LHCN-M2 (cell line): Measurements from ENCODE around the gene CEMIP. TPM values are rescaled to one million over a fixed set of nuclear protein-coding genes. Genes with fewer than 3 reads are reported as not detected.

ENCODE experiments used
- DNase-seq: peaks from one replicate; pipeline ENCODE4 v3.0.0-alpha.2; 2012; ENCODE audit warnings: low read depth
- total RNA-seq: library from RNA; depleted of rRNA; stranded (reverse); fragments of >200 nt; gene quantifications from 2 replicates; pipeline ENCODE4 v1.2.3, GENCODE V29; 2014

CEMIP gene
- total RNA-seq, 1 experiment from 2014 or later: 4.5 TPM

GRCh38 chr15:80929225-80929624 is 150.1 kb downstream of the CEMIP start:
- DNase-seq: peak; percentile 93

- peak; percentile 61 for DNase-seq
These were observed 150.5 kb downstream of the CEMIP start for GRCh38 chr15:80929689-80930088.

DNA sequence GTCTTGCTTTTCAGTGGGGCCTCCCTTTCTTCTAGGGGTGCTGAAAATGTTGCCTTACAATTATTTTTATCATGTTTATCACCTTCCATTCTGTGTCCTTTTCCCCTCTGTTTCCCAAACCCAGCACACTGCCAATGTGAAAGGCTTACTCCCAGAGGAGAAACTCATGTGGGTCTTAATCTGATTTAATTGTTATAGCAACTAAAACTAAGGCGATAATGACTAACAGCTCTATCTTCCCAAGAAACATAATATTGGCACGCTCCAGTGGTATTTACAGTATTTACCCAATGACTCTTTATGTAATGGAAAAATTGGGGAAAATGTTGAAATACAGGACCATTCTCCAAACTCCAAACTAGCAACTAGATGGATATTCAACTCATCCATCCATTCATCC is 152.0 kb downstream of the CEMIP start:
- DNase-seq: no peak

DNA sequence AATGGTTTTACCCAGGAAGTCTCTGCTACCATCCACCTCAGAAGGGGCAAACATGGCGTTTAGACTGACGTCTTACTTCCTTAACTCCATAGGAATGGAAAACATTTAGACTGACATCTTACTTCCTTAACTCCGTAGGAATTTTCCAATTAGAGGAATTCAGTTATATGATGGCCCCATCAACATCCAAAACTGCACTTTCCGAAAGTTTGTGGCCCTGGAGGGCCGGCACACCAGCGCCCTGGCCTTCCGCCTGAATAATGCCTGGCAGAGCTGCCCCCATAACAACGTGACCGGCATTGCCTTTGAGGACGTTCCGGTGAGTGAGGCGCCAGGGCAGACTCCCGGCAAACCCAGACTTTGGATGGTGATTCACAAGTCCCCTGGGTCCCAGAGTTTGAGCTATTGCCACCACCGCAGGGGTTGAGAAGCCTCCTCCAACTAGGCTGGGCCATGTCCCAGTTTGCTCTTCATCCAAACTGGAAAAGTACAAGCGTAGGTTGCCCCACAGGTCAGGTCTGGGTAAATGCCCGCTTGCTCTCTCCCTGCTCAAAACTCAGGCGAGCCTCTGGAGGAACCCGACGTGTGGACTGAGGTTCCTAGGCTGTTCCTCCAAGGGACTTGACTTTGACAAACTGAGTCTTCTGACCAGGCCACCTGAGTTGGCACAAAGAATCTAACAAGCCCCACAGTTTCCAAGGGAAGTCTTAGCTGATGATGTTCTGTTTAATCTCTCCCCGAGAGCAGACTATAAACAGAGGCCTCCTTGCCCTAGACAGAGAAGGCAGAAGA is 152.7 kb downstream of the CEMIP start:
- no peak for DNase-seq

GRCh38 chr15:80932513-80932815 is 153.3 kb downstream of the CEMIP start:
- DNase-seq: no peak

DNA sequence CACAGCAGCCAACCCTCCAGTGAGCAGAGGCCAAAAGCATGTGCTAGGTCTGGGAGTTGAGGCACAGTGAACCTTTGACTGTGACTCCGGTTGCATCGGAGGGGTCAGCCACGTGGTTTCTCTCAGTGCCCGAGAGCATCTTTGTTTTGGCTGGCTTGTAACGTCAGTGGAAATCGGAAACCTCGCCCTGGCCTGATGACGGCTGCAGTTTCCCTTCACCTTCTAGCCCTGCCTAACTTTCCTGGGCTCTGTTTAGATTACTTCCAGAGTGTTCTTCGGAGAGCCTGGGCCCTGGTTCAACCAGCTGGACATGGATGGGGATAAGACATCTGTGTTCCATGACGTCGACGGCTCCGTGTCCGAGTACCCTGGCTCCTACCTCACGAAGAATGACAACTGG is 153.8 kb downstream of the CEMIP start:
- no peak for DNase-seq

DNA sequence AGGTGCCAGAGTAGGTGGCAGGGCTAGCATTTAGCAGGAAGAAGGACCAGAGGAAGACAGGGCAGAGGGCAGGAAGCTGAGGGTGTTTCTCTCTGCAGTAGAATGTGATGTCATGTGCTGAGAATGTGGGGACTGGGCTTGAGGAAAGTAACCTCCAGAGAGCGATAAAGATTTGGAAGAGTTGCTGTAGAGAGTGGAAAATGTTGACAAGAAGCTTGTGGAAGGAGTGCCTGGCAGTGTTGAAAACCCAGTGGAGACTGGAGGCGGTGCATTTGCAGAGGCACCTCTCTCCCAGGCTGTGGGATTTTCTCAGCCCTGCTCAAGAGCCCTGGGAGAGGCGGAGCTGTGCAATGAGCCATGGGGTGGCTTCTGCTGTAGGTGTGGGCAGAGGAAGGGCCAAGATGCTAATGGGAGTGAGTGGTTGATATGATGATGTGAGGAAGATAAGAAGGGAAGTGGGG is 155.6 kb downstream of the CEMIP start:
- DNase-seq: peak; percentile 48

GRCh38 chr15:80936288-80937078 is 157.3 kb downstream of the CEMIP start:
- no peak for DNase-seq

DNA sequence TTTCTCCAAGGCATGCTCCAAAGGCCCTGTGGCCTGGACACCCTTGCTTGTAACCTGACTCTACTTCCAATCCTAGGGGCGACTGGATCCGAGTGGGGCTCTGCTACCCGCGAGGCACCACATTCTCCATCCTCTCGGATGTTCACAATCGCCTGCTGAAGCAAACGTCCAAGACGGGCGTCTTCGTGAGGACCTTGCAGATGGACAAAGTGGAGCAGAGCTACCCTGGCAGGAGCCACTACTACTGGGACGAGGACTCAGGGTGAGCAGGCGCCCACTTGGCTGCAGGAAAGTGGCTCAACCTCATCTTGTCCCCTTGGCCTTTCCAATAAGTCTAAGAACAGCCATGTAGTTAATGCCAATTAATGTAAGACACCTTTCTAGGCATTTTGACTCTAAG is 158.5 kb downstream of the CEMIP start:
- no peak for DNase-seq

DNA sequence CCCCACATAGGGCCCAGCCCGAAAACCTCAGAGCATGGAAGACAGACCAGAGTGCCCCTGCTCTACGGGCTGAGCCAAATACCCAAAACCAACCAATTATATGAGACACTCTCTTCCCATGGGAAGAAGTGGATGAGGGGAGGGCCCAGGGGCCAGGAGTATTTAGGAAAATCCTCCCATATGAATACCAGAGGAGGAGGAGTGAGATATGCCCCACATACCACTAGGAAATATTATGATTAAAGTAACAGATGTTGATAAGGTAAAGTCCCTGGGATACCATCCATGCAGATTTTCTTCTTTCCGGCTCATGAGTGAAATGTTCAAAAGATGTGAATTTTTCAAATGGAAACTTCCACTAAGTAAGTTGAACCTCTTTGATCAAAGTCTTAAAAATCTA is 160.0 kb downstream of the CEMIP start:
- DNase-seq: no peak

- DNase-seq: no peak
These were observed 161.2 kb downstream of the CEMIP start for GRCh38 chr15:80940331-80940730.

GRCh38 chr15:80940851-80941250 is 161.7 kb downstream of the CEMIP start:
- DNase-seq: no peak

- DNase-seq: no peak
These were observed 163.1 kb downstream of the CEMIP start for GRCh38 chr15:80942266-80942665.

GRCh38 chr15:80942746-80943565 is 163.8 kb downstream of the CEMIP start:
- no peak for DNase-seq

DNA sequence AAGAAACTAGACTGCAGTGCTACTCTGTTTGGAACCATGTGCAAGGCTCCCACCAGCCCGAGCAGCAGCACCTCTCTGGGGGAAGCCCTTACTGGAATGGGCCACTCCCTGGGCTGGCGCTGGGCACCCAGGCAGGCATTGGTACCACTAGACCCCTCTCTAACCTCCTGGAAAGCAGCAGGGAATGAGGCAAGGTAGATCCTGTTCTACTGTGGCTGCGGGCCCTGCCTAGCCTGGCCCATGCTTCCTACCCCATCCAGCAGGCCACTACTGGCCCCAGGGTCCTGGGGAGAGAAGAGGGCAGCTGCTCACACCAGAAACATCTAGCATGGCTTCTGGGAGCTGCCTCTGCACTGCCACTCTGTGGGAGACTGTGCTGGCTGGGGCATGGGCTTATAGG is 165.6 kb downstream of the CEMIP start:
- DNase-seq: no peak

DNA sequence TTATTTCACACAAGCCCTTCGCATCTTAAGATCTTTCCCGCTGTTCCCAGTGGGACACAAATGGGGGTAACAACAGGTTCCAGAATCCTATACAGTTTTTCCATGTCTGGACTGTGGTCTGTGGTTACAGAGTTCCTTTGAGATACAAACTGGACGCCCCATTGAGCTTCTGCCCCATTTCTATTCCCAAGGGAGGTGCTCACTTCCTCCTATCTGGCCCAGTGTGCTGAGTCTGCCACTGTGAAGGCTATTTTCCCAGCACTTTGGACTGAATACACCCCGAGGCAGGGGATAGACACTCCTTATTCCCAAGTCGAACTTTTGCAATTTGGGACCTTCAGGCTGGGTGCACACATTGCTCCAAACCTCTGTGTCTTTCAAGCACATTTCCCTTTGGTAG is 166.4 kb downstream of the CEMIP start:
- no peak for DNase-seq

DNA sequence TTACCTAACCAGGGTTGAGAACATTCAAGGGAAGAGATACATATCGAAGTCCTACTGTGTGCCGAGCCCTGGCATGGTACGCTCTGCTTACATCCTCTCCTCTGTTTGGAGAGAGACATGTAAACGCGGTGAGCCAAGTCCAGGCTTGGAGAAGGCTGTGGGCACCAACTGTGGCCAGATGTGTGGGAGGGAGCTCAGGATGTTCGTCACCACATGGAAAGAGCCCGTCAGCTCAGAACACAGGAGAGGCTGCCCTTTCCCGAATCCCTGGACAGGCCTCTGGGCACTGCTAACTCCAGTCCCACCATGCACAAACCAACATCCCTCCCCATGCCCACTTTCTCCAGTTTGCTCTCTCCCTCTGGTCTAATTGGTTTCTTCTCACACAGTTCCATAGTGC is 167.4 kb downstream of the CEMIP start:
- no peak for DNase-seq

DNA sequence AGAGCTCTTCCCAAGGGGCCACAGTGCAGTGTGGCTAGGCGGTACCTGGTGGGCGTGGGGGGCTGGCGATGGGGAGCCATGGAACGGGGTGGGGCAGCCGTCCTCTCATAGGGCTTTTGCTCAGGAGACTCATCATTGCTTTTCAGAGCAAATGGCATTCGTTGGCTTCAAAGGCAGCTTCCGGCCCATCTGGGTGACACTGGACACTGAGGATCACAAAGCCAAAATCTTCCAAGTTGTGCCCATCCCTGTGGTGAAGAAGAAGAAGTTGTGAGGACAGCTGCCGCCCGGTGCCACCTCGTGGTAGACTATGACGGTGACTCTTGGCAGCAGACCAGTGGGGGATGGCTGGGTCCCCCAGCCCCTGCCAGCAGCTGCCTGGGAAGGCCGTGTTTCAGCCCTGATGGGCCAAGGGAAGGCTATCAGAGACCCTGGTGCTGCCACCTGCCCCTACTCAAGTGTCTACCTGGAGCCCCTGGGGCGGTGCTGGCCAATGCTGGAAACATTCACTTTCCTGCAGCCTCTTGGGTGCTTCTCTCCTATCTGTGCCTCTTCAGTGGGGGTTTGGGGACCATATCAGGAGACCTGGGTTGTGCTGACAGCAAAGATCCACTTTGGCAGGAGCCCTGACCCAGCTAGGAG is 169.6 kb downstream of the CEMIP start:
- no peak for DNase-seq

DNA sequence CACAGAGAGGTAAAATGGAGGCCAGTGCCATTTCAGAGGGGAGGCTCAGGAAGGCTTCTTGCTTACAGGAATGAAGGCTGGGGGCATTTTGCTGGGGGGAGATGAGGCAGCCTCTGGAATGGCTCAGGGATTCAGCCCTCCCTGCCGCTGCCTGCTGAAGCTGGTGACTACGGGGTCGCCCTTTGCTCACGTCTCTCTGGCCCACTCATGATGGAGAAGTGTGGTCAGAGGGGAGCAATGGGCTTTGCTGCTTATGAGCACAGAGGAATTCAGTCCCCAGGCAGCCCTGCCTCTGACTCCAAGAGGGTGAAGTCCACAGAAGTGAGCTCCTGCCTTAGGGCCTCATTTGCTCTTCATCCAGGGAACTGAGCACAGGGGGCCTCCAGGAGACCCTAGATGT is 170.6 kb downstream of the CEMIP start:
- DNase-seq: no peak

- DNase-seq: no peak
These were observed 171.3 kb downstream of the CEMIP start for GRCh38 chr15:80950291-80951078.

DNA sequence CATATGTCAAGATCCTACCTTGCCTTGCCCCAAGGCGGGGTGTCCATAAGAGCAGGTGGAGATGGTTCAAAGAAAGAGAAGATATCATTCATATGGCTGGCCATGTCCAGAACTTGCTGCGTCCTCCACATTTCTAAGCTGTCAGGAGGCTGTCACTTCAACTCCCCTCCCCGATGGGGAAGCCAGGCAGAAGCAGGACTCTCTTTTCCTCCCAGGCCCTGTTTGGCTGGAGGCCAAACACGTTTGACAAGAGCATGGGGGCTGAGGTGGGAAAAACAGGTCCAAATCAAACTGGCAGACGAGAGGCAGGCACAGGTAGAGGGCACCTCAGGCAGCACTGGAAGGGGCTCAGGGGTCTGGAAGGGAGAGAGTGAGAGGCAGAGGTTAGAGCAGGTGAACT is 172.8 kb downstream of the CEMIP start:
- DNase-seq: no peak
